Tibial nerve (tissue), 4 donors: ENCODE results near the gene CPA1.

Experiments used
- CTCF ChIP-seq, 5 experiments: fragments of 200-600 bp in 3 of 5; fragments of 450-650 bp in 2 of 5; sonication (generic) in 3 of 5; IDR thresholded peaks; one replicate each; pipeline ENCODE4 v1.5.1; 2016 to 2019; ENCODE audit warnings: antibody characterized with exemption in 5 of 5, mild to moderate bottlenecking in 3 of 5, moderate library complexity in 2 of 5
- EP300 ChIP-seq, 2 donors: sonication (generic); formaldehyde crosslinking; IDR thresholded peaks; one replicate each; pipeline ENCODE4 v1.6.1; 2017; ENCODE audit warnings: antibody characterized with exemption in 2 of 2, mild to moderate bottlenecking in 1 of 2

GRCh38 chr7:130384841-130385599 lies 4.7 kb downstream of the CPA1 start:
- TF ChIP-seq EP300 (IDR thresholded peaks at IDR 0.05) (no peak), CTCF (IDR thresholded peaks at IDR 0.05) (no peak)
